Stimulated activated CD8-positive, alpha-beta memory T cell treated with anti-CD3 and anti-CD28 coated beads, Interleukin-4, amount 100 ng/mL, for 4 hours (primary cell): ENCODE data around the gene SLMAP.

Experiments
- DNase-seq, 2 donors: peaks; one replicate each; pipeline ENCODE4 v3.0.0-alpha.2; 2020; ENCODE audit warnings: low read depth in 2 of 2, low spot score in 1 of 2

The SLMAP gene

GRCh38 chr3:57752307-57752706 lies 3.8 kb upstream of the SLMAP start:
- DNase-seq: no peak

DNA sequence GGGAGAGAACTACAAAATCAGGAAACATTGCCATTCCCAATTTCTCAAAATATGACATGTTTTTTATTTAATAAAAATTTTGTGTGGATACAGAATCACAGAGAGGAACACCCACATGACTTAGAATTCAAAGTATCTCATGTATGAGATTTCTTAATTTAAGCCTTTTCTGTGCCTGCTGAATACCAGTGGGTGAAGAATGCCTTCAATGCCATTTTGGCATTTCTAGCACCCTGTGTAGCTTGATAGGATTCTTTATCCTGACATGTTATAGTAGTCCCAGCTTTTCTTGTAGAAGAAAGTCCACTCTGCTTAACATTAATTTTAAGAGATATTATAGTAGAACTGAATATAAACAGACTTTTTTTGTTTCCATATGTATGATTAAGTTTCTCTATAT lies 3.1 kb upstream of the SLMAP start:
- DNase-seq: no peak

DNA sequence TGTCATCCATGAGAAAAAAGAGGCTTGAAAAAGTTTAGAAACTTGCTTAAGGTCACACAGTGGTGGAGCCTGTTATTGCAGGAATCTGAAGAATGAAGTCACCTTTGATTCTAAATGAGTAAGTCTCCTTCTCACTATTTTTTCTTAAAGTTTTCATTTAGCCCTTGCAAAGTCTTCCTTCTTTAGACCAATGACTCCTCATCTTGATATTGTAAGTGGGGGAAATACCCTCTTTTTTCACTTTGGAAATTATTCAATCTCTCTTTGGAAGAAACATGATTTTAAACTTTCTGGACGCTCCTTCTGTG lies 787 bp upstream of the SLMAP start:
- DNase-seq: no peak

DNA sequence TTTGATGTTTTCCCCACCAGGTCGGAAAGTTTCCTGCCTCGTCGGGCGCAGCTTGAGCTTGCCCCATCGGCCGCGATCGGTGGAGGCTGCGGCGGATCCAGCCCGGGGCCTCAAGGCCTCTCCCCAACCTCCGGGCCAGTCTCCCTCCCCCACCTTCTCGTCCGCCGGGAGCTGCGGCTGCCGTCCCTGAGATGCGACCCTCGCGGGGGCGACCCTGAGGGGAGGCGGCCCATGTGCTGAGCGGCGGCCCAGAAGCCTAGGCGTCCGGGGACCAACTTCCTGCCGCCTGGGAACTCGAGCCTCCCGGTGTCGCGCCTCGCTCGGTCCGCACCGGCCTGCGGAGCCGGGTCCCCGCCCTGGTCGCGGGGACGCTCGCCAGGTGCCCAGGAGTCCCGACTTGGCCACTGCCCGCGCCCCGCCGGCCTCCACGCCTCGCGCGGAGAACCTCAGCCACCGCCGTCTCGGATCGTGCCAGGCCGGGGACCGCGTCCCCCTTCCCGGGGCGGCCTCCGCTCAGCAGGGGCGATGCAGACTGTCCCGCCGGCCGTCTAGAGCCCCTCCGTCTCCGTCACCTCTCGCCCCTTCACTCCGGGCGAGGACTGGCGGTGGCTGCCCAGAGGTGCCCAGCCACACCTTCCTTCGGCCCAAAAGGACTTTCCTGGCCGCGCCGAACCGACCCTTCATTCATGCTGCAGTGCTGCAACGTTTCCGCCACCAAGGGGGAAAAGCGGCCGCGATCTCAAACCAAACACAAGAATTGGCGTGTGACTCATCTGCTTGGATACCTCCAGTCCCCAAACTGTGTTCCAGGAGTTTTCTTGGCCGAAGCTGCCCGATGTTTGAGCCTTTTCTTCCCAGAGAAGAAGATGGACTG lies 656 bp downstream of the SLMAP start:
- DNase-seq: peak in 1 of 2 donors; percentile 7

DNA sequence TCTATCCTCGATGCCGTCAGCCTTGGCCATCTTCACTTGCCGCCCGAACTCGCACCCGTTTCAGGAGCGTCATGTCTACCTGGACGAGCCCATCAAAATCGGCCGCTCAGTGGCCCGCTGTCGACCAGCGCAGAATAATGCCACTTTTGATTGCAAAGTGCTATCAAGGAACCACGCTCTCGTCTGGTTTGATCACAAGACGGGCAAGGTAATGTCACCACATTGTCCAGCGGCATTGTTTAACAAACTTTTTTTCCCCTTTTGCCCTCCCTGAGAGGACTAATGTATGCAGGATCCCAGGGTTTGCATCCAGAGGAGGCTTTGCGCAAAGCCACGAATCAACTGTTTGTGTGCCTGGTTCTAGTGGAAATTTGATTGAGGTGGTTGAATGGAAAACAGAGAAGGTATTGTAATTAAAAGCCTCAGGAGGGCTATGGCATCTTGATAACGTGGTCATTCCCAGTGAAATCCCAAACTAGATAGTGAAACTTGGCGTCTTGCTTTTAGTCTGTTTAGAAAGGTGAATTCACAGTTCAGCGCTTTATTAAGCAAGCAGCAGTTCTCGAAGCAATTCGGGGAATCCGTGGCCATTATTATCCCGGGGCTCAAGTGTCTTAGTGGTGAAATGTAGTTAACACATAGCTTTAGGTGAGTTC lies 1.7 kb downstream of the SLMAP start:
- no peak for DNase-seq

- DNase-seq: no peak
These were observed 2.6 kb downstream of the SLMAP start for GRCh38 chr3:57758686-57759085.

DNA sequence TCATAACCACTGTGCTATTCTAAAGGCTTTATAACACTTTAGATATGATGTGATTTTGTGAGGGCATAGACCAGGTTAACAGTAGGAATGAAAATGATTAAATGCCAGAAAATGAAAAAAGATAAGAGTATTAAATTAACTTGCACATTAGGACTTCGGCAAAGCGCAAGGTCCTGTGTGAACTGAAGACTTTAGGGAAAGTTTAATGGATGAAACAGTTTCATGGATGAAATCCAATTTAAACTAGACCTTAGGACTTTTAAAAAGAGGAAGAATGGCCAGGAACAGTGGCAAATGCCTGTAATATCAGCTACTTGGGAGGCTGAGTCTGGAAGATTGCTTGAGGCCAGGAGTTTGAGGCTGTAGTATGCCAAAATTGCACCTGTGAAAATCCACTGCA lies 8.7 kb downstream of the SLMAP start:
- DNase-seq: no peak

GRCh38 chr3:57768595-57768994 lies 12.5 kb downstream of the SLMAP start:
- DNase-seq: no peak

DNA sequence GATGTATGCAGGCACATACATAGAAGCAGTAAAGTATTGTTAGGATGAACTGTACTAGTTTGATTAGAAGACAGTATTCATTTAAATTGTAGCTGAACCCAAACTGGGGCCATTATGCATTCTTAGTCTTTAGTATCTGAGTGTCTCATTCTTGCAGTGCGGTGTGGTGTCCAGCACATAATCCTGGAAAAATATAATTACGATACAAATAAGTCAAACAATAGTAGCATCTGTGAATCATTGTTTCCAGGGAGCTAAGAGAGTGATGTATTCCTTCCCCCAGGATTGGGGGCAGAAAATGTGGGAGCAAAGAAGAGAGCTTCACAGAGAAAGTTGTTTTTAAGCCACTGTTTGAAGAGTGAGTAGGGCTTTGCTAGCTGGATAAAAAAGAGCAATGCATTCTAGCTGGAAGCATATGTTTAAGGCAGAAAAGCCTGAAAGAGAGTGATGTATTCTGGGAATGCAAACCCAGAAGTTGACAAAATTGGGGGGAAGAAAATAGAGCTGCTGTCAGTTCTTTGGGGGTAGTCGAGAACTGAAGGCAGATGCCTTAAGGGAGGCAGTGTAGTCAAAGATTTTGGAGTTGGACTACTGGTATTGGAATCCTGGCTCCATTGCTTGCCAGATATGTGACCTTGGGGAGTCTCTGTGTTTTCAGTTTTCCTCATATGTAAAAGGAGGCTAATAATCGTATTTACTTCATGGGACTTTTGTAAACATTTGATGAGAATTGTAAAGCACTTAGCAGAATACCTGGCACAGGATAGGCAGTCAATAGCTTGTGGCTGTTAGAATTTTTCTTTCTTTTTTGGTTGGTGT lies 14.1 kb downstream of the SLMAP start:
- DNase-seq: no peak

GRCh38 chr3:57772251-57772650 lies 16.1 kb downstream of the SLMAP start:
- DNase-seq: no peak

- DNase-seq: no peak
These were observed 21.7 kb downstream of the SLMAP start for GRCh38 chr3:57777774-57778173.

DNA sequence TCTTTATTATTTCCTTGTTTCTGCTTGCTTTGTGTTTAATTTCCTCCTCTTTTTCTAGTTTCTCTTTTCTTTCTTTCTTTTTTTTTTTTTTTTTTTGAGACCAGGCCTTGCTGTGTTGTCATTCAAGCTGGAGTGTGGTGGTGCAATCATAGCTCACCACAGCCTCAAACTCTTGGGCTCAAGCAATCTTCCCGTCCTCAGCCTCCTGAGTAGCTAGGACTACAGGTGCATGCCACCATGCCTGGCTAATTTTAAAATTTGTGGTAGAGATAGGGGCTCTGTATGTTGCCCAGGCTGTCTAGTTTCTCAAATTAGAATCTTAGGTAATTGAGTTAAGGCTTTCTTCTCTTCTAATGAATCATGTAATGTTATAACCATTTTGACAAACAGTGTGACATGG lies 22.4 kb downstream of the SLMAP start:
- DNase-seq: no peak

- DNase-seq: no peak
These were observed 23.6 kb downstream of the SLMAP start for GRCh38 chr3:57779666-57780065.

GRCh38 chr3:57783186-57784088 lies 27.3 kb downstream of the SLMAP start:
- no peak for DNase-seq

DNA sequence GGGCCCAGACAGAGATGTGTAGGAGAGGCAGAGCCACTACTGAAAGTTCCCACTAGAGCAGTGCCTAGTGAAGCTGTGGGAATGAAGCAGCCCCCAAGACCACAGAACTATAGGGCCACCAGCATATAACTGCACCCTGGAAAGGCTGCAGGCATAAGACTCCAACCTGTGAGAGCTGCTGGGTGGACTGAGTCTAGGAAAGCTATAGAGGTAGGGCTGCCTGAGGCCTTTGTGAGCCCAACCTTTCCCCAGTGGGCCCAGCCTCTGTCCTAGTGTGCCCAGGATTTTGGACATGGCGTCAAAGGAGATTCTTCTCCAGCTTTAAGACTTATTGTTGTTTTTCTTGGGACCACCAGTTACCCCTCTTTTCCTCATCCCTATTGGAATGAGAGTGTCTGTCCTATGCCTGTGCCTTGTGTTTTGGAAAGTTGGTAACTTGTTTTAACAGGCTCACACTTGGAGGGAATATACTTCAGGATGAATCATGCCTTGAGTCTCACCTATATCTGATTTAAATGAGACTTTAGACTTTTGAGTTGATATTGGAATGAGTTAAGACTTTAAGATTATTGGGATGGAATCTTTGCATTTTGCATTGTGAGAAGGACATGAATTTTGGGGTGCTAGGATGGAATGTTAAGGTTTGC lies 28.1 kb downstream of the SLMAP start:
- no peak for DNase-seq

DNA sequence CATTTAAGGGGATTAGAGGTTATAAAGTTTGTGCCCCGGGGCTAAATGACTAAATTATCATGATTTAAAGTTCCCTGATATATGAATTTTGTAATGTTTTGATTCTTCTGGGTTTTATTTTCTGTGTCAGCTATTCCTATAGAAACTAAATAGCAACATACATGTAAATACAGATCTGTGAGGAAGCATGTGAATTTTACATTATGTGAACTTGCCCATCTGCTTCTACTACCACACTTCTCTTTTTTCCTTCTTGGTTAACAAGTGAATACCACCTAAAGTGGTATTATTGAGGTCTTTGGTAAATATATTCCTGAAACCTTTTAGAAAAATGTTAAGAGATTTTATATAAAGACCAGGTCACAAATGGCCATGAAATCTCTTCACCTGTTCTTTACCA lies 29.3 kb downstream of the SLMAP start:
- no peak for DNase-seq

- no peak for DNase-seq
These were observed 31.9 kb downstream of the SLMAP start for GRCh38 chr3:57787867-57788623.

DNA sequence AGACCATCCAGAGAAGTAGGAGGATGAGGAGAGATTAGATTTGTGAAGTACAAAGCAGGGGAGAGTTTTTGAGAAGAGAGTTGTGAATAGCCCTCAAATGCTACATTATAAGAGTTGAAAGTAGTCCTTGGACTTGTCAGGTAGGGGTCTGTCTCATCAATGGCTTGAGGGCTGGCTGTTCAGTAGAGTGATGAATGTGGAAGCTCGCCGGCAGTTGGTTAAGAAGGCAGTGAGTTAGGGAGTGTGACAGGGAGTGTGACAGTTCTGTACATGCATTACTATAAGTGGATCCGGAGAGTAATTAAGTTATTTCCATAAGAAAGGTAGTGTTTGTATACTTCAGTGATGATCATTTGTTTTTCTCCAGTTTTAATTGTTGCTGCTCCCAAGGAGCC lies 32.5 kb downstream of the SLMAP start:
- DNase-seq: no peak

GRCh38 chr3:57791245-57791644 lies 35.1 kb downstream of the SLMAP start:
- no peak for DNase-seq

GRCh38 chr3:57792198-57792597 lies 36.1 kb downstream of the SLMAP start:
- DNase-seq: no peak
